Endothelial cell of coronary artery (primary cell): Measurements from ENCODE around the gene OGFR. TPM values are rescaled to one million over a fixed set of nuclear protein-coding genes. Genes with fewer than 3 reads are reported as not detected.

Experiments used
- total RNA-seq: library from RNA; depleted of rRNA; stranded (reverse); fragments of >200 nt; gene quantifications from 2 replicates; pipeline ENCODE4 v1.2.3, GENCODE V29; 2014

Gene OGFR
- 33.5 and 42.6 TPM in 2 replicates for total RNA-seq

DNA sequence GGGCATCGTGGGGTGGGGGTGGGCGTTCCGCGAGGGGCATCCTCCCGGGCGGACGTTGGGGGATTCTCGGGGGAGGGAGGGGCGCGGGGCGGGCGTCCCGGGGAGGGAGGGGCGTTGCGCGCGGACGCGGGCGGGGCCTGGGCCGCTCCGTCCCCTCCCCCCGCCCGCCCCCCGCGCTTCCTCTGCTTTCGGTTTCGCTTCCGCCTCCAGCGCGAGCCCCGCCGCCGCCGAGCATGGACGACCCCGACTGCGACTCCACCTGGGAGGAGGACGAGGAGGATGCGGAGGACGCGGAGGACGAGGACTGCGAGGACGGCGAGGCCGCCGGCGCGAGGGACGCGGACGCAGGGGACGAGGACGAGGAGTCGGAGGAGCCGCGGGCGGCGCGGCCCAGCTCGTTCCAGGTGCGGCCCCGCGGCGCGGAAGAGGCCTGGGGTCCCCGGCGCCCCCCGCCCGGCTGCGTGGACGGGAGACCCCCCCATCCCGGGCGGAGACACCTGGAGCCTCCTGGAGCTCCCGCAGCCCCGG is at the start of gene OGFR:
Gene OGFR, plus strand, starts transcription at position 209 of the 528 bp plus-strand sequence. Its CDS starts 25 bp downstream, at position 234.

GRCh38 chr20:62816884-62817873 is 12.5 kb downstream of the OGFR start, which contains the start of gene COL9A3:
Gene COL9A3, plus strand, starts transcription at chr20:62817050. Its CDS starts 15 bp downstream, at chr20:62817065.

DNA sequence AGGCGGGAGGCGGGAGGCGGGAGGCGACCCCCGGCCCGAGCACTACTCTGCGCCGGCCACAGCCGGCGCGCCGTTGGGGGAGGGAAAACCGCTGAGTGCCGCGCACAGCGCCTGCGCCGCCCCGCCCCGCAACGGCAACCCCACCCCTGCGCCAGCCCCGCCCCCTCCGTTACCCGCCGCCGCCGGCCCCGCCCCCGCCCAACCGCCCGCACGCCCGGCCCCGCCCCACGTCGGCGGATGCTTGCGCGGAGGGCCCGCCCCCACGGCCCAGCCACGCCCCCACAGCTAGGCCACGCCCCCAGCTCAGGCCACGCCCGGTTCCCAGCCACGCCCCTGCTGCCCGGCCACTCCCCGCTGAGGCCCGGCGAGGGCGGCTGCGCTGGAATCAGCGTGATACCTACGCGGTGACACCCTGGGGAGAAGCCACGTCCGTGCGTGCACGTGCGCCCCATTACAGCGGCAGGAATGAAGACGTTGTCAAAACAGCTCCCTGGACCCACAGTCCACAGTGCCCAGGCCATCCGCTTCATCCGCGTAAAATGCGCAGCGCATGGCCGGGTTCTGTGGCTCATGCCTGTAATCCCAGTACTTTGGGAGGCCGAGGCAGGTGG is 57.2 kb downstream of the OGFR start, which contains the start of gene TCFL5:
Gene TCFL5, minus strand, starts transcription at position 97 of the 611 bp plus-strand sequence. CDS start 152 bp downstream, outside the sequence.

Other genes with a start within 250 kb of the OGFR start
- gene SLCO4A1, start 162.3 kb upstream of the OGFR start, total RNA-seq = 3.1 and 3.8 TPM in 2 replicates
- gene NTSR1, start 96.0 kb upstream of the OGFR start, total RNA-seq = 0.19 and 0.27 TPM in 2 replicates
- gene MRGBP, start 8.4 kb upstream of the OGFR start, total RNA-seq = 19.8 and 22.0 TPM in 2 replicates
- gene COL9A3, start 12.2 kb downstream of the OGFR start, total RNA-seq = 0.19 and 0.27 TPM in 2 replicates
- gene TCFL5, start 57.0 kb downstream of the OGFR start, total RNA-seq = 11.4 and 11.9 TPM in 2 replicates
- gene DIDO1, start 121.7 kb downstream of the OGFR start, total RNA-seq = 32.1 and 44.6 TPM in 2 replicates
- gene GID8, start 133.3 kb downstream of the OGFR start, total RNA-seq = 40.1 and 42.9 TPM in 2 replicates
- 6.6 and 13.8 TPM in 2 replicates for gene SLC17A9, start 147.9 kb downstream of the OGFR start, total RNA-seq
- not detected in 2 replicates for gene BHLHE23, start 202.1 kb downstream of the OGFR start, total RNA-seq